SK-MEL-5 (cell line): ENCODE measurements around the gene EFCAB8. TPM values are rescaled to one million over a fixed set of nuclear protein-coding genes. Genes with fewer than 3 reads are reported as not detected.

ENCODE experiments used
- DNase-seq: peaks from one replicate; pipeline ENCODE4 v3.0.0-alpha.2; 2016; ENCODE audit warnings: low read depth, low spot score
- in situ Hi-C: cut with HindIII; loops from 2 replicates; pipeline ENCODE4 v1.10.0; 2016; ENCODE audit warnings: low sequenced_read_pairs, high pct_unique_total_duplicates, low pct_unique_long_range_greater_than_20kb
- total RNA-seq: library from RNA; depleted of rRNA; stranded (reverse); fragments of >200 nt; shearing (Covaris generic); gene quantifications from 2 replicates; pipeline ENCODE4 v1.2.3, GENCODE V29; 2014

The EFCAB8 gene
- total RNA-seq, 1 experiment from 2014 or later: not detected

GRCh38 chr20:33000802-33001466 lies 142.2 kb downstream of the EFCAB8 start:
- no peak for DNase-seq
- in situ Hi-C loops: no loop called here

- in situ Hi-C loops: no loop called here
Measured at GRCh38 chr20:33002087-33002808, 143.5 kb downstream of the EFCAB8 start.

GRCh38 chr20:33004141-33004751 lies 145.5 kb downstream of the EFCAB8 start, which contains the start of gene SUN5:
Gene SUN5 (minus strand): TSS chr20:33004433. CDS start chr20:33004340, 93 bp downstream.
- in situ Hi-C loops: no loop called here
- no peak for DNase-seq

More at GRCh38 chr20:33002087-33002808, 143.5 kb downstream of the EFCAB8 start:
- no peak for DNase-seq

GRCh38 chr20:33005132-33005566 lies 146.4 kb downstream of the EFCAB8 start:
- peak; percentile 54 for DNase-seq
- in situ Hi-C loops: no loop called here

- in situ Hi-C loops: no loop called here
Measured at GRCh38 chr20:33005908-33006775, 147.4 kb downstream of the EFCAB8 start.

GRCh38 chr20:33006776-33007375 lies 148.2 kb downstream of the EFCAB8 start:
- DNase-seq: no peak
- in situ Hi-C loops: no loop called here

More at GRCh38 chr20:33005908-33006775, 147.4 kb downstream of the EFCAB8 start:
- no peak for DNase-seq

GRCh38 chr20:33007376-33008335 lies 148.9 kb downstream of the EFCAB8 start, which contains the start of gene BPIFB2:
Gene BPIFB2 (plus strand): TSS chr20:33007704. CDS start chr20:33008575, 871 bp downstream.
- in situ Hi-C loops: no loop called here
- no peak for DNase-seq

- in situ Hi-C loops: no loop called here
- no peak for DNase-seq
Measured at GRCh38 chr20:33008336-33009213, 149.9 kb downstream of the EFCAB8 start.

- in situ Hi-C loops: no loop called here
- peak; percentile 48 for DNase-seq
Measured at GRCh38 chr20:33009214-33010132, 150.8 kb downstream of the EFCAB8 start.

GRCh38 chr20:33010133-33010504 lies 151.4 kb downstream of the EFCAB8 start:
- in situ Hi-C loops: no loop called here
- no peak for DNase-seq

GRCh38 chr20:33010674-33011449 lies 152.1 kb downstream of the EFCAB8 start:
- no peak for DNase-seq
- in situ Hi-C loops: no loop called here
